ENCODE data around the gene ADCY7.

DNA sequence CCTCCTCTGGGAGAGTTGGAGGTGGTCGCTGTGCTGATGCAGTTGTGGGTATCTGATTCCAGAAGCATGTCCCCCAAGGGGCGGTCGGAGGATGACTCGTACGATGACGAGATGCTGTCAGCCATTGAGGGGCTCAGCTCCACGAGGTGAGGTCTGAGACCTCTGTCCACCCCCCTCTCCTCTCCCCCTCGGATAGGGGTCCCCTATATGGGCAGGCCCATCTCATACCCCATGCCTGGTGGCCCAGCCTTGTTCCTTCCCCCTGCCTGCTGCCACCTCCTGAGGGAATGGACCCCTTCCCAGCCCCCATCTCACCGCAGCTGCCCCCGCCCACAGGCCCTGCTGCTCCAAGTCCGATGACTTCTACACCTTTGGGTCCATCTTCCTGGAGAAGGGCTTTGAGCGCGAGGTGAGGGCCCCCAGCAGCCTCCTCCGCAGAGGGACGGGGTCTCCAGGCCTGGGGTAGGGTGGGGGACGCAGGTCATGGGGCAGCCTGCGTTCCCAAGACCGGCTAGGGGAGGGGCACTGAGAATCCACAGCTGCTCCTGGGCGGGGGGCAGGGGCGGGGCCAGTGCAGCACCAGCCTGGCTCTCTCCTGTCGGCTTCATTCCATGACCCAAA lies 39.2 kb downstream of the ADCY7 start:
- TF ChIP-seq, protein P1, sequence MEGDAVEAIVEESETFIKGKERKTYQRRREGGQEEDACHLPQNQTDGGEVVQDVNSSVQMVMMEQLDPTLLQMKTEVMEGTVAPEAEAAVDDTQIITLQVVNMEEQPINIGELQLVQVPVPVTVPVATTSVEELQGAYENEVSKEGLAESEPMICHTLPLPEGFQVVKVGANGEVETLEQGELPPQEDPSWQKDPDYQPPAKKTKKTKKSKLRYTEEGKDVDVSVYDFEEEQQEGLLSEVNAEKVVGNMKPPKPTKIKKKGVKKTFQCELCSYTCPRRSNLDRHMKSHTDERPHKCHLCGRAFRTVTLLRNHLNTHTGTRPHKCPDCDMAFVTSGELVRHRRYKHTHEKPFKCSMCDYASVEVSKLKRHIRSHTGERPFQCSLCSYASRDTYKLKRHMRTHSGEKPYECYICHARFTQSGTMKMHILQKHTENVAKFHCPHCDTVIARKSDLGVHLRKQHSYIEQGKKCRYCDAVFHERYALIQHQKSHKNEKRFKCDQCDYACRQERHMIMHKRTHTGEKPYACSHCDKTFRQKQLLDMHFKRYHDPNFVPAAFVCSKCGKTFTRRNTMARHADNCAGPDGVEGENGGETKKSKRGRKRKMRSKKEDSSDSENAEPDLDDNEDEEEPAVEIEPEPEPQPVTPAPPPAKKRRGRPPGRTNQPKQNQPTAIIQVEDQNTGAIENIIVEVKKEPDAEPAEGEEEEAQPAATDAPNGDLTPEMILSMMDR (conservative IDR thresholded peaks at IDR 0.05; ENCODE audit: low read depth, low read length), result no peak
- no peak for TF ChIP-seq EZH2phosphoT487 (IDR thresholded peaks at IDR 0.05; ENCODE audit: borderline replicate concordance, low read length)
- no peak for TF ChIP-seq EZH2 (IDR thresholded peaks at IDR 0.05; ENCODE audit: low read length, unreplicated experiment)
